ENCODE measurements around the gene SMIM41. TPM values are rescaled to one million over a fixed set of nuclear protein-coding genes. Genes with fewer than 3 reads are reported as not detected.

The SMIM41 gene
- total RNA-seq, 6 experiments from 2014 or later: not detected

DNA sequence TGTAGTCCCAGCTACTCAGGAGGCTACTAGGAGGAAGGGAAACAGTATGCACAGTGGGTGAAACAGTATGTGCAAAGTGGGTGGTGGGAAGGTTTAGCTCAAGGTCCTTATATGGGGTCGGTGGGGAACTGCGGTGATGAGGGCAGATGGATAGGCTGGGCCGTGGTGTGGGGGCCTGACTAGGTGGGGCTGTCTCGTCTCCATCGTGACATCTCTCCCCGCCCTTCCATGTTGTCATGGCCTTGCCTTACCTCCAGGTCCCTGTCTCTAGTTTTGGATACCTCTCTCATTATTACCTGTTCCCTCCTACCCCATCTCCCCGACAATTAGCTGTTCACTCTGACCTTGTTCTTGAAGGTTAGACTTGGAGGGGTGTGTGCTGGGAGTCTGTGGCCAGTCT is 32.6 kb upstream of the SMIM41 start:
- DNase-seq: no peak
- H3K4me3 Mint-ChIP-seq: no peak overlapping the region
- H3K27me3 Mint-ChIP-seq (ENCODE audit: insufficient read depth): peaks cover 3% of the 10 kb centered on the region
- H3K36me3 Mint-ChIP-seq (ENCODE audit: low read depth): no peaks in the 10 kb centered on the region; the same call in 1 of the 2 replicates
- peaks cover 56% of the 10 kb centered on the region for H3K4me1 Mint-ChIP-seq (ENCODE audit: low read depth)
- no peak overlapping the region for H3K27ac Mint-ChIP-seq
- TF ChIP-seq CTCF (IDR thresholded peaks at IDR 0.05): no peak
- no peaks in the 10 kb centered on the region for H3K9me3 Mint-ChIP-seq

GRCh38 chr12:52049286-52049685 is 30.2 kb upstream of the SMIM41 start:
- Mint-ChIP-seq H3K4me1 (ENCODE audit: low read depth) (peaks cover 58% of the 10 kb centered on the region), H3K27ac (peak overlapping the region; percentile 81), H3K4me3 (peak overlapping the region; percentile 83), H3K9me3 (no peaks in the 10 kb centered on the region), H3K36me3 (ENCODE audit: low read depth) (no peaks in the 10 kb centered on the region; the same call in 1 of the 2 replicates), H3K27me3 (ENCODE audit: insufficient read depth) (peaks cover 6% of the 10 kb centered on the region)
- no peak for TF ChIP-seq CTCF (IDR thresholded peaks at IDR 0.05)
- no peak for DNase-seq

DNA sequence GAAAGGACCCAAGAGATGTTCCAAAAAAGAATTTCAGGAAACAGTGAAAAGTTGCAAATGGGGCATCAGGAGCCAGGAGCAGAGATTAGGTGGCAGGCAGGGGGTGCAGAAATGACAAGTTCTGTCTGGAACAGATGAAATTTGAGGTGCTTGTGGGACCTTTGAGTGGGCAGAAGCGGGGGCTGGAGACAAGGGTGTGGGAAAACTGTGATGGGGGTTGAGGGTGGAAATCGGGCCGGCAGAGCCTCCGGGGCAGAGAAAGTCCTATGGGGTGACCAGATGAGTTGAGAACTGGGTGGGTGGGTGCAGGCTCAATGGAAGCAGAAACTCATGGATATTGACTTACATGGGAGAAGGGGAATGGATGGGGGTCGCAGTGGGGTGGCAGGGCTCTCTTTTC is 29.8 kb upstream of the SMIM41 start:
- TF ChIP-seq CTCF (IDR thresholded peaks at IDR 0.05): no peak
- Mint-ChIP-seq H3K27me3 (ENCODE audit: insufficient read depth) (peaks cover 10% of the 10 kb centered on the region), H3K36me3 (ENCODE audit: low read depth) (no peaks in the 10 kb centered on the region; the same call in 1 of the 2 replicates), H3K27ac (peak overlapping the region; percentile 81), H3K4me3 (peak overlapping the region; percentile 83), H3K9me3 (no peaks in the 10 kb centered on the region), H3K4me1 (ENCODE audit: low read depth) (peaks cover 54% of the 10 kb centered on the region)
- DNase-seq: no peak

DNA sequence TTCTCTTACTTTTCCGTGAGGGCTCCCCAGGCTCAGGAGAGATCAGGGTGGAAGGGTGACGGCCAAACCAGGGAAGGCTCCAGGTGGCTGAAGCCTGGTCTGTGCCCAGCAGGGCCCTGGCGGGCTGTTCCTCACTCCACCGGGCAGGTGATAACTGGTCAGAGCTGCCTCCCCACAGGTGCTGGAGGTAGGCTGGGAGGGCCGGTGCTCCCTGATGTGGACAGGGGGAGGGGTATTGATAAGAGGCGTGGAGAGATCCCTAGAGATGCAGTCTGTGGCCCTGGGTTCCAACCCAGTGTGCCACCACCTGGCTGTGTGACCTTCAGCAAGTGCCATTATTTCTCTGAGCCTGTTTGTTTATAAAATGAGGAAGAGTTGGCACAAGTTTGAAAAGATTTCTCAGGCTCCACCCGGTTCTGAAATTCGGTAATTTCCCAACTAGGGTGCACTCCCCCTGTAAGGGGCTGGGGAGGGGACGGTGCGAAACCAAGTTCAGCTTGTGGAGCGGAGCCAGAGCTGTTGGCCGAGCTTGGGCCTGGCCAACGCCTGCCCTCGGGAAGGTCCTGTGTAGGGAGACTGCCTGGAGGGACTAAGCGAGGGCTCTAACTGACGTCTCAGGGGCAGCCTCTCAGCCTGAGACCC is 29.3 kb upstream of the SMIM41 start:
- Mint-ChIP-seq H3K27ac (peak overlapping the region; percentile 81), H3K4me1 (ENCODE audit: low read depth) (peaks cover 50% of the 10 kb centered on the region), H3K36me3 (ENCODE audit: low read depth) (no peaks in the 10 kb centered on the region; the same call in 1 of the 2 replicates), H3K4me3 (peak overlapping the region; percentile 83), H3K9me3 (no peaks in the 10 kb centered on the region), H3K27me3 (ENCODE audit: insufficient read depth) (peaks cover 16% of the 10 kb centered on the region)
- no peak for DNase-seq
- no peak for TF ChIP-seq CTCF (IDR thresholded peaks at IDR 0.05)

DNA sequence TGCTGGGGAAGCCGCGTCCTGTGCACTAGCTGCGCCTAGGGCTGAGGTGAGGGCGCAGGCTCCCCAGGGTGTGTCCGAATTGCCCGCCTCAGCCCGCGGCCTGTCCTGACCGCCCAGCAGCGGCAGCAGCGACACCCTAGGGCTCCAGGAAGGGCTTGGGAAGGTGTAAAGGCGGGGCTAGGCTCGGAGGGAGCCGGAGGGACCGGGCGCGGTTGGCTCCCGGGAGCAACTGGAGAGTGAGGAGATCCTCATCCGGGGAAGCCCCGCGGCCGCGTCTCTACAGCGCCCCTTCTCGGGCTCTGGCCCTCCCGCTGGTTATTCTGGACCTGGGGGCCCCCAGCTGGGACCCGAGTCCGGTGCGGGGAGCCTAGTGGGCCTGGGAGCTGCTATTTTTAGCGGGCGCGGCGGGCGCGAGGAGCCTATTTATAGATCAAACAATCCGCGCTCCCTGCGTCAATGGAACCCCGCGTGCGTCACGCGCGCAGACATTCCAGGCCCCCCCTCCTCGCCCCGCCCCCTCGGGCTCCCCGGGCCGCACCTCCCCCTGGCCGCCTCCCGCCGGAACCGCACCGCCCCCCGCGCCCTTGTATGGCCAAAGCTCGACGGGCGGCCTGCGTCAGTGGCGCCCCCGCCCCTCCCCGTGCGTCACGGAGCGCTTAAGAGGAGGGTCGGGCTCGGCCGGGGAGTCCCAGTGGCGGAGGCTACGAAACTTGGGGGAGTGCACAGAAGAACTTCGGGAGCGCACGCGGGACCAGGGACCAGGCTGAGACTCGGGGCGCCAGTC is 28.6 kb upstream of the SMIM41 start, which contains the start of gene NR4A1:
Gene NR4A1, plus strand, starts transcription at position 685 of the 784 bp plus-strand sequence. CDS start 2,887 bp downstream, outside the sequence.
- peak; percentile 91 for DNase-seq
- Mint-ChIP-seq H3K9me3 (no peaks in the 10 kb centered on the region), H3K27ac (peak within 1 kb of the TSS; percentile 95), H3K4me3 (peak within 1 kb of the TSS; percentile 91), H3K27me3 (ENCODE audit: insufficient read depth) (peaks cover 19% of the 10 kb centered on the region), H3K36me3 (ENCODE audit: low read depth) (no peaks in the 10 kb centered on the region; the same call in 1 of the 2 replicates), H3K4me1 (ENCODE audit: low read depth) (peaks cover 50% of the 10 kb centered on the region)
- peak; percentile 65 for TF ChIP-seq CTCF (IDR thresholded peaks at IDR 0.05)

All from HFFc6 (cell line).